HEK293T (cell line): ENCODE measurements around the gene CORO2A.

ENCODE experiments used
- ARNT ChIP-seq: fragments of 450-650 bp; IDR thresholded peaks from 2 replicates; pipeline ENCODE4 v1.6.1; 2017; ENCODE audit warnings: mild to moderate bottlenecking
- BHLHE40 ChIP-seq: fragments of 450-650 bp; IDR thresholded peaks from 2 replicates; pipeline ENCODE4 v1.6.1; 2016; ENCODE audit warnings: mild to moderate bottlenecking, moderate library complexity, borderline replicate concordance
- CTBP1 ChIP-seq: fragments of 450-650 bp; IDR thresholded peaks from 2 replicates; pipeline ENCODE4 v1.6.1; 2016; ENCODE audit warnings: borderline replicate concordance
- ELF4 ChIP-seq: fragments of 450-650 bp; IDR thresholded peaks from 2 replicates; pipeline ENCODE4 v1.6.1; 2017; ENCODE audit warnings: antibody characterized with exemption
- FOXA1 ChIP-seq: fragments of 450-650 bp; IDR thresholded peaks from 2 replicates; pipeline ENCODE4 v1.6.1; 2016; ENCODE audit warnings: mild to moderate bottlenecking
- FOXK2 ChIP-seq: fragments of 450-650 bp; IDR thresholded peaks from 2 replicates; pipeline ENCODE4 v1.6.1; 2016; ENCODE audit warnings: mild to moderate bottlenecking
- HDGF ChIP-seq: fragments of 450-650 bp; IDR thresholded peaks from 2 replicates; pipeline ENCODE4 v1.6.1; 2017; ENCODE audit warnings: antibody characterized with exemption, borderline replicate concordance
- SP1 ChIP-seq: fragments of 450-650 bp; IDR thresholded peaks from 2 replicates; pipeline ENCODE4 v1.6.1; 2017
- SUZ12 ChIP-seq: fragments of 450-650 bp; IDR thresholded peaks from 2 replicates; pipeline ENCODE4 v1.6.1; 2016; ENCODE audit warnings: mild to moderate bottlenecking
- TARDBP ChIP-seq: fragments of 450-650 bp; IDR thresholded peaks from 2 replicates; pipeline ENCODE4 v1.6.1; 2016

DNA sequence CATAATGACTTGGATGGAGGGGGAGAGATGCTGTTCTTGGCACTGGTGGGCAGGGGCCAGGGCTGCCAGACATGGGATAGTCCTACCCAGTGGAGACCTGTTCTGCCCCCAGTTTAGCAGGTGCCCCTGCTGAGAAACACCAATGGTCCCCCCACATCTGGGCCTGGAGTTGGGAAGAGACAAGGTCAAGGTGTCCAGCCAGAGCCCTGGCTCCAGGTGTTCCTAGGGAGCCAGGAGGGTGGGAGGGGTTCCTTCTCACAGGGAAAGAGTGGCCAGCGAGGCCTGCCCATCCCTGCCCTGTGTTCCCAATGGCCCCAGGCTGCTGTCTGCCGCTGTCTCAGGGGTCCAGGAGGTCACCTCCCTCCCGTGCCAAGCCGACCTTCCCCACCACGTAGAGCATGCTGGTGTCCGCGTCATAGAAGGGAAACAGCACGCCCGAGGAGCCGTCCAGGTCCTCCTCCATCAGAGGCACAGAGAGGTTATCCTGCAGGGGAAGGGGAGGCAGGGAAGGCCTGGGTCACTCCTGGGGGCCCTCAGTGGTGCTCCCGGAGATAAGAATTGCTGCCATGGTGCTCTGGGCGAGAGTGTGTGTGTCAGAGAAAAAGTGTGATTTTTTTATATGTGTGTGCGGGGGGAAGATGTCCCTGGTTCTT is 61.7 kb downstream of the CORO2A start:
- TF ChIP-seq CTBP1 (no peak), BHLHE40 (no peak), SP1 (no peak), ELF4 (no peak), SUZ12 (no peak), ARNT (no peak), FOXA1 (no peak), HDGF (no peak), TARDBP (no peak), FOXK2 (no peak)
